CD4-positive, alpha-beta T cell treated with Interferon alpha-2 for 1 hour (primary cell): ENCODE data around the gene SLC23A2.
"Not testable (repeated sequence)": the region's sequence is repeated elsewhere in the genome, so short reads cannot be mapped to it uniquely, and the experiment has no call there.

Source experiments
- DNase-seq, 2 donors: peaks; one replicate each; pipeline ENCODE4 v3.0.0-alpha.2; 2020 to 2022

SLC23A2 gene

DNA sequence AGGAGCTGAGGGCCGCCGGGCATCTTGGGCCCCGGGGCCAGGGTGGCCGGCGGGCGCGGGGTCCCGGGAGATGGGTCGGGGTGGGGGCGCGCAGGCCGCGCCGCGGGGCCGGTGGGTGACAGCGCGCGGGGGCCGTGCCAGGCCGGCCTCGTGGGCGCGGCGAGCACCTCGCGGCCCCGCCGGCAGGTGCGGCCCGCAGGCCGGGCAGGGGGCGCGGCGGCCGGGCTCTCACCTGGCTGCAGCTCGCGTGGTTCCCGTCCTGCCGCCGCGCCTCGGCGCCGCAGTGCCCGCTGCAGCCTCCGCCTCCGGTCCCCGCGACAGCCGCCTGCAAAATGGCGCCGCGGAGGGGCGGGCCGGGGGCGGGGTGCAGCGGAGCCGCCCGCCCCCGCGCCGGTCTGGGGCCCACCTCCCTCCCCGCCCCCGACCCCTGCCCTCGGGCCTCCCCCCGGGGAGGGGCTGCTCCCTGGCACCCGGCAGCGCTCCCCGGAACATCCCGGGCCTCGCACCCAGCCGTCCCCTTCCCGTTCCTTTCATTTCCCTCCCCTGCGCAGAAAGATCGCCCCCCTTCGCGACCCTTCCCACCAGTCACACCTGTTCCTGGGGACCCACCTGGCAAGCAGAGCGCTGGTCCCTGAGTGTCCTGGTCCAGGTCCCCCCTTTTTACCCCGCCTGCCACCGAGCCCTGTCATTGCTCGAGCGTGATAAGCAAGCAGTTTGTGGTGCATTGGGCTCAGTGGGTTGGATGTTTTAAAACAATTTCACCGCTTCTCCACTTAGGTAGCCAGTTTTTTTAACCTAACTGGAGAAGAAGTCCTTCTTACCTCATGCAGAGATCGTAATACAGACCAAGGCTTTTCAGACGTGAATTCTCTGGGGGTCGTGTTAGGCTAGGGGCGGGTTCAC is at the start of gene SLC23A2:
Gene SLC23A2 (minus strand): TSS at position 337 of the 903 bp plus-strand sequence. CDS start 68,948 bp downstream, outside the sequence.
- DNase-seq = peak; percentile 45 to 68

DNA sequence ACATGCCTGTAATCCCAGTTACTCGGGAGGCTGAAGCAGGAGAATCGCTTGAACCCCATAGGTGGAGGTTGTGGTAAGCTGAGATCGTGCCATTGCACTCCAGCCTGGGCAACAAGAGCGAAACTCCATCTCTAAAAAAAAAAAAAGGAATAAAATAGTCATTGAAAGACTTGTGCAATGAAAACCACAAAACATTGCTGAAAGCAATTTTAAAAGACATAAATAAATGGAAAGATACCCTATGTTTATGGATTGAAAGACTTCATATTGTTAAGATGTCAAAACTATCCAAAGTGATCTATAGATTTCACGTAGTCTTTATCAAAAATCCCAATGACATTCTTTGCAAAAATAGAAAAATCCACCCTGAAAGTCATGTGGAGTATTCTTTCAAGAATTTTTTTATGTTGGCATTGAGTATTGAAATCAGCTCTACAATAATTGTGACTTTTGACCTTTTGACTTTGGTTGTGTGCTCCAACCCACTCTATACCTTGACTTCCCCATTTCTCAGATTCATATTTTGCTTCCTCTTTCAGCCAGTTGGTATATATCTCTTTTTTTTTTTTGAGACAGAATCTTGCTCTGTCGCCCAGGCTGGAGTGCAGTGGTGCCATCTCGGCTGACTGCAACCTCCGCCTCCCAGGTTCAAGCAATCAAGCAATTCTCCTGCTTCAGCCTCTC is 45.5 kb upstream of the SLC23A2 start:
- no peak for DNase-seq

DNA sequence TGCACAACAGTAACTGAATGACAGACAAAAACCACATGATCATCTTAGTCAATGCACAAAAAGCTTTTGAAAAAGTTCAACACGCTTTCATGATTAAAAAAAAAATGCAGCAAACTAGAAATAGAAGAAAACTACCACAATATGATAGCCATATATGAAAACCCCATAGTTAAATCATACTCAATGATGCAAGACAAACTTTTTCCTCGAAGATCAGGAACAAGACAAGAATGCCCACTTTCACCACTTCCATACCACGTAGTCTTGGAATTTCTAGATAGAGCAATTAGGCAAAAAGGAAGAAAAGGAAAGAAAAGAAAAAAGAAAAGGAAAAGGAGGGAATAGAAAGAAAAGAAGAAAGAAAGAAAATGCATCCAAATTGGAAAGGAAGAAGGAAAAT is 44.6 kb upstream of the SLC23A2 start:
- DNase-seq = no peak

DNA sequence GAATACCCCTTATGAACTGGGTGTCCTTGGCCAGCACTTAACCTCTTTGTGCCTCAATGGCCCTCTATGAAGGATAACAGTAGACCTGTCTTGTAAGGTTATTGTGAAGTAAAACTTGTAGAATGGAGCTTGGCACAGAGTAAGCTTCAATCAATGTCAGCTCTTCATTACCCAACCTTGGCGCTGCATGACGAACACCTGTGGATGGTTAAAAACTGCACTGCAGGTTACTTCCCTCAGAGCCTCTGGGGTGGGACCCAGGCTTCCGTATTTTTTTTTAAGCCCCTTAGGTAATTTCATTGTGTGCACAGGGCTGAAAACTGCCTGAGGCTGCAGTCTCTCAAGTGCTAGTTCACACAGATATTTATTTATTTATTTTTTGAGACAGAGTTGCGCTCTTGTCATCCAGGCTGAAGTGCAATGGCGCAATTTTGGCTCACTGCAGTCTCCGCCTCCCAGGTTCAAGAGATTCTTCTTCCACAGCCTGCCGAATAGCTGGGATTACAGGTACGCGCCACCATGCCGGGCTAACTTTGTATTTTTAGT is 42.8 kb upstream of the SLC23A2 start:
- no peak for DNase-seq

DNA sequence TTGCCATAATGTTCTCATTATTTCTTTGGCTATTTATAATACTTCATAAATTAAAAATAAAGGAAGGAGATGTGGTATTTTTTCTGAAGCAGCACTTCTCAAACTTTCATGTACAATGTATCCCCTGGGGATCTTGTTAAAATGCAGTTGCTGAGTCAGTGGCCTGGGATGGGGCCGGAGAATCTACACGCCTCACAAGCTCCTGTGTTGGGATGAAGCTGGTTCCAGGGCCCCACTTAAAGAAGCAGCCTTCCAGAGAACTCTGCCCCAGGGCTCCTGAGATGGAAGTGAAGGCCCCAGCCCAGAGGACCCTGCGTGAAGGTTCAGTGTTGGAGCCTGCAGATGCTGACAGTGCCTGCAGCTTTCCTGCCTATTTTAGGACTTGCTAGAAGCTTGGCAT is 40.1 kb upstream of the SLC23A2 start:
- DNase-seq = no peak

DNA sequence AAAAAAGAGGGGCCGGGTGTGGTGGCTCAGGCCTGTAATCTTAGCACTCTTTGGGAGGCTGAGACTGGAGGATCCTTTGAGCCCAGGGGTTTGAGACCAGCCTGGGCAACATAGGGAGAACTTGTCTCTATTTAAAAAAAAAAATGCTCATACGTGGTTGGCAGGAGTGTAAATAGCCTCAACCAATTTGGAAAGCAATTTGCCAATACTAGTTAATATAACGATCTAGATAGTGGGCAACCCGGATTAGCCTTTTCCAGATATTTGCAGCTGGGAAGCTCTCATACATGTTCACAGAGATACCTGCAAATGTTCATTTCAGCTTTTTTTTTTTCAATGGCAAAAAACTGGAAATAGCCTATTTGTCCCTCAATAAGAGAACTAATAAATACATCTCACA is 39.0 kb upstream of the SLC23A2 start:
- DNase-seq = no peak

DNA sequence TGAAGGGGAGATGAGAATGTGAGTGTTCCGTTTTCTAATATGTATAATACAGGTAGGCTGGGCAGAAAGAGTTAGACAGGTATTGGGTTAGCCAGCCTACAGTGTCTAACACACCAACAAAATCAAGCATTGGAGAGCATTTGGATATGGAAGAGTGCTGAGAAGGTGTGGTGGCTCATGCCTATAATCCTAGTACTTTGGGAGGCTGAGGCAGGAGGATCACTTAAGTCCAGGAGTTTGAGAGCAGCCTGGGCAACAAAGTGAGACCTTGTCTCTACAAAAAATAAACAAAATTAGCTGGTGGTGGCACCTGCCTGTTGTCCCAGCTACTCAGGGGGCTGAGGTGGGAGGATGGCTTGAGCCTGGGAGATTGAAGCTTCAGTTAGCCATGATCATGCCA is 38.6 kb upstream of the SLC23A2 start:
- no peak for DNase-seq

DNA sequence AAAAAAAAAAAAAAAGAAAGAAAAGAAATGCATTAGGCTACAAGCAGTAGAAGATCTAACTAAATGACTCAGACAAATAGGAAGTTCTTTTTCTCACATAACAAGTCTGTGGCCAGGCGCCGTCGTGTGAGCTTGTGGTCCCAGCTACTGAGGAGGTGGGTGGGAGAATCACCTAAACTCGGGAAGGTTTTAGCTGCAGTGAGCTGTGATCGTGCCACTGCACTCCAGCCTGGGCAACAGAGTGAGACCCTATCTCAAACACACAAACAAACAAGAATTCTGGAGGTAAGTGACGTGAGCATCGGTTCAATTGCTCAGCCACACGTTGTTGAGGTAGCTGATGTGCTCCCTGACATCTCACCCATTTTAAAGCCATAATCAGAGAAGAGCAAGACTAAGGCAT is 37.9 kb upstream of the SLC23A2 start:
- DNase-seq = peak; percentile 29 to 48

DNA sequence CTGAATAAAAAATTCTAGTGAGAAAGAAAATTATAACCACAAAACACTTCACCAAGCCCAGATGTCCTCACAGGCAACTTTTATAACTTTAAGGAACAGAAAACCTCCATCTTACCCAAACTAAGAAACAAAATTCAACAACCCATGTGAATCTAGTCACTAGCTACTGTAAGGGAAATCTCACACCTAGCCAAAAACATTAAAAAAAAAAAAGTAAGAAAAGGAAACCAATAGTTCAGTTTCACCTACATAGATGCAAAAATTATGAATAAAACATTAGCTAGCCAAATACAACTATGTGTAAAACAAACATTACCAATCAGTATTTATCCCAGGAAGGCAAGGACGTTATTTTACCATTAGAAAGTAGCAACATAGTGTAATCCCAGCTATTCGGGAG is 35.5 kb upstream of the SLC23A2 start:
- no peak for DNase-seq

DNA sequence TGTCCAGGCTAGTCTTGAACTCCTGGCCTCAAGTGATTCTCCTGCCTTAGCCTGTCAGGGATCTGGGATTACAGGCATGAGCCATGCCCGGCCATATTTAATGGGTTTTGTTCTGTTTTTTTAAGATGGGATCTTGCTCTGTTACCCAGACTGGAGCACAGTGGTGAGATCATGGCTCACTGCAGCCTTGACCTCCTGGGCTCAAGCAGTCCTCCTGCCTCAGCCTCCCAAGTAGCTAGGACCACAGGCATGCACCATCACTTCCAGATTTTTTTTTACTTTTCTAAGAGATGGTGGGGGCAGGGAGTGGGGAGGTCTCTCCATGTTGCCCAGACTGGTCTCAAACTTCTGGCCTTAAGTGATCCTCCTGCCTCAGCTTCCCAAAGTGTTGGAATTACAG is 34.2 kb upstream of the SLC23A2 start:
- not testable (repeated sequence) for DNase-seq

DNA sequence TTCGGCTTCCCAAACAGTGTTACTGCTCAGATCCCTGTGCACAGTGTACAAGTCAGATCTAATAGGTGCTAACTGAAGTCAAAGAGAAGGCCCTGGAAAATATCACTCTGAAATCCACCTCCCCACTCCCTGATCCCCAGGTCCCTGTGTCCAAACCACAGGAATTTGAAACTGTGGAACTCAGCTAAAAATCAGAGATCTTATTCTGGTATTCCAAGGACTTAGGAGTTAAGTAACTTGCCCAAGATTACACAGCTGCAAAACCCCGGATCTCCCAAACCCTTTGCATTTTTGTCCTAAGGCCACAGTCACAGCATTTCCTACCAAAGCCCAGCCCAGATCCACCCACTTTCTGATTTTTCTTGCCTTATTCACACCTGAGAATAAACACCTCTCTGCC is 32.3 kb upstream of the SLC23A2 start:
- no peak for DNase-seq

DNA sequence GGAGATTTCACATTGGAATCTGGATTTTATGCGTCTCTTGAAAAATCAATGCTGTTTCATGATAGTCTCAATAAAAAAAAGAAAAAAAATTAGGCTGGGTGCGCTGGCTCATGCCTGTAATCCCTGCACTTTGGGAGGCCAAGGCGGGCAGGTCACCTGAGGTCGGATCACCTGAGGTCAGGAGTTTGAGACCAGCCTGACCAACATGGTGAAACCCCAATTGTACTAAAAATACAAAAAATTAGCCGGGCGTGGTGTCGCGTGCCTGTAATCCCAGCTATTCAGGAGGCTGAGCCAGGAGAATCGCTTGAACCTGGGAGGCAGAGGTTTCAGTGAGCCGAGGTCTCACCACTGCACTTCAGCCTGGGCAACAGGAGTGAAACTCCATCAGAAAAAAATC is 30.4 kb upstream of the SLC23A2 start:
- not testable (repeated sequence) for DNase-seq

DNA sequence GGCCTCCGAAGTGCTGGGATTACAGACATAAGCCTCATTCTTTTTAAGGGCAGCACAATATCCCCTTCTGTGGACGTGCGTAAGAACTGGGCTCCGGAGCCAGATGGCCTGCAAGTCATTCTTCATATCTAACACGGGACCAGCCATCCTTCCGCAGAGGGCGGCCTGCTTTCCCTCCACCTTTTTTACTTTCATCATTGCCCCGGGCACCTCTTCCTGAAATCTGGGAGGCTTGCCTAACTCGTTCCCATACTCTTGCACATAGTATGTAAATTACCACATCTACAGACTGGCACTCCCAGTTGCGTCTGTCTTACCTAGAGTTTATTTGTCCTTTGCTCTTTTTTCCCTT is 29.9 kb upstream of the SLC23A2 start:
- DNase-seq = no peak

DNA sequence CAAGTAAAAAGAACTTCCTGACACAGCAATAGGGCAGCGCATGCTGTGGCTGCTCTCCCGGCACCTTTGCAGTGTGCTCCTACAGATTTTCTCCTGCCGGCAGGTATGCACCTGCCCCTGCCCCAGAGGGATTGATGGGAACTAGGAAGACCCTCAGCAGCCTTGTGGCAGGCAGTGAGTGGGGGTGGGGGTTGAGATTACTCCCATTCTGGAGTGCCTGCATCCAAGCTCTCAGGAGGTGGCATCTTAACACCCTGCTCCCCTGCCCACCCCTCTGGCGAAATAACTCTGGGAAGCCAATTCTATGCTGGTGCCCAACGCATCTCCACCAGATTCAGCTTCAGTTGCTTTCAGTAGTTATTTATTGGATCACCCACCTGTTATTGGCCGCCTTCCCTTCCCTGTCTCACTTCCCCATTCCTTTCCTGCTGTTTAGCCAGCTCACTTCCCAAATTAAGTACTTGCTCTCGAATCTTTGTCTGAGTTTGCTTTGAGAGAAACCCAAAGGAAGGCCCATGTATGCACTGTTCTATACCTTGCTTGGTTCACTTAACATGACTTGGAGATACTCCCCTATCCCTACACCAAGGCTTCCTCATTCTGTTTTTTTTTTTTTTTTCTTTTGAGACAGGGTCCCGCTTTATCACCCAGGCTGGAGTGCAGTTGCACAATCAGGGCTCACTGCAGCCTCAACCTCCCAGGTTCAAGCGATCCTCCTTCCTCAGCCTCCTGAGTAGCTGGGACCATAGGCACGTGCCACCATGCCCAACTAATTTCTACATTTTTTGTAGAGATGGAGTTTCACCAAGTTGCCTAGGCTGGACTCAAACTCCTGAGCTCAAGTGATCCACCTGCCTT is 29.3 kb upstream of the SLC23A2 start:
- DNase-seq = no peak

DNA sequence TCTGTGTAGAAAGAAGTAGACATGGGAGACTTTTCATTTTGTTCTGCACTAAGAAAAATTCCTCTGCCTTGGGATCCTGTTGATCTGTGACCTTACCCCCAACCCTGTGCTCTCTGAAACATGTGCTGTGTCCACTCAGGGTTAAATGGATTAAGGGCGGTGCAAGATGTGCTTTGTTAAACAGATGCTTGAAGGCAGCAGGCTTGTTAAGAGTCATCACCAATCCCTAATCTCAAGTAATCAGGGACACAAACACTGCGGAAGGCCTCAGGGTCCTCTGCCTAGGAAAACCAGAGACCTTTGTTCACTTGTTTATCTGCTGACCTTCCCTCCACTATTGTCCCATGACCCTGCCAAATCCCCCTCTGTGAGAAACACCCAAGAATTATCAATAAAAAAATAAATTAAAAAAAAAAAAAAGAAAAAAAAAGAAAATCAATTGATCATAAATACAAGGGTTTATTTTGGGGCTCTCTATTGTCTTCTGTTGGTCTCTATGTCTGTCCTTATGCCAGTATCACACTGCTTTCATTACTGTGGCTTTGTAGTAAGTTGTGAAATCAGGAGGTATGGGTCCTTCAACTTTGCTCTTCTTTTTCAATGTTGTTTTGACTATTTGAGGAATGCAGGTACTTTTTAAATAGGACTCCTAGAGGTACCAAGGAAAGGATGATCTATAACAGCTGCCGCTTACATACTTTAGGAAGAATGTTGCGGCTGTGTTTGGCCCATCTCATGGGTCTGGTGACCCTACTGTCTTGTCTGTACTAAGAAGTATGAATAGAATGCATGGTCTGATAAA is 27.1 kb upstream of the SLC23A2 start:
- not testable (repeated sequence) for DNase-seq

DNA sequence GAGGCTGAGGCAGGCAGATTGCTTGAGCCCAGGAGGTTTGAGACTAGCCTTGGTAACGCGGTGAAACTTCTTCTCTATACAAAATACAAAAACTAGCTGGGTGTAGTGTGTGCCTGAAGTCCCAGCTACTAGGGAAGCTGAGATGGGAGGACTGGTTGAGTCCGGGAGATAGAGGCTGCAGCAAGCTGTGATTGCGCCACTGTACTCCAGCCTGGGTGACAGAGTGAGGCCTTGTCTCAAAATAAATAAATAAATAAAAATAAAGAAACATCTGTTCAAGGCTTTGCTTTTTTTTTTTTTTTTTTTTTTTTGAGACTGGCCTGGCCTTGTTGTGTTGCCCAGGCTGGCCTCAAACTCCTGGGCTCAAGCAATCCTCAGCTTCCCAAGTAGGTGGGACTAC is 23.7 kb upstream of the SLC23A2 start:
- no peak for DNase-seq

DNA sequence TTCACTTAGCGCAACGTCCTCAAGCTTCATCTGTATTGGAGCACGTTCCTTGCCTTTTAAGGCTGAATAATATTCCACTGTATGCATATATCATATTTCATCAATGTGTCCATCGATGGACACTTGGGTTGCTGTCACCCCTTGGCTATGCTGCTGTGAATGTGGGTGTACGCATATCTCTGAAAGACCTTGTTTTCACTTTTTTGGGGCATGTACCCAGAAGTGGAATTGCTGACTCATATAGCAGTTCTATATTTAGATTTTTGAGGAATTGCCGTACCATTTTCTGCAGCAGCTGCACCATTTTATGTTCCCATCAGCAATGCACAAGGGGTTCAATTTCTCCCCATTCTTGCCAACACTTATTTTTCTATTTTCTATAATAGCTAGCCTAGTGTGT is 22.8 kb upstream of the SLC23A2 start:
- no peak for DNase-seq

DNA sequence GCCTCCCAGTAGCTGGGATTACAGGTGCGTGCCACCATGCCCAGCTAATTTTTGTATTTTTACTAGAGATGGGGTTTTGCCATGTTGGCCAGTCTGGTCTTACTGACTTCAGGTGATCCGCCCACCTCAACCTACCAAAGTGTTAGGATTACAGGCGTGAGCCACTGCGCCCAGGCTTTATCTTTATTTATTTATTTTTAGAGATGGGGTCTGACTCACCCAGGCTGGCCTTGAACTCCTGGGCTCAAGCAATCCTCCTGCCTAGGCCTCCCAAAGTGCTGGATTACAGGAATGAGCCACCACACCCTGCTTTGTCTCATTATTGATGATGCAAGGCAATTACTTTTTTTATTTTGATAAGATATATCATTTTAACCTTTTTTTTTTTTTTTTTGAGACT is 21.9 kb upstream of the SLC23A2 start:
- DNase-seq = not testable (repeated sequence)

DNA sequence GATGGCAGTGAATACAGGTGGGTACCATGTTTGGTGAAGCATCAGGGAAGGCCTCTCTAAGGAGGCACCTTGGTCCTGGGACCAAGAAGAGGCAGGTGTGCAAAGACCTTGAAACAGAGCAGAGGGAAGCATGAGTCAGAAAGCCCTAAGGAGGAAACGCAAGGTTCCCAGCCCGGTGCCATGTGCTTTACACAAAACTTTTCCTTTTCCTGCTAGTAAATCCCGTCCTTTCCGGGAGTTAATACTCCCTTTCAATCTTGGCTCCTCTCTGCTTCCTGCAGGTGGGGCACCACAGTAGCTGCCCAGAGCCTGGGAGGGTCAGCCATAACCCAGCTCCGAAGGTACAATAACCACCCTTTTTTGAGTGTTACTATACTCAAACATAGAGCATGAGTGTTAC is 19.4 kb upstream of the SLC23A2 start:
- DNase-seq = no peak

DNA sequence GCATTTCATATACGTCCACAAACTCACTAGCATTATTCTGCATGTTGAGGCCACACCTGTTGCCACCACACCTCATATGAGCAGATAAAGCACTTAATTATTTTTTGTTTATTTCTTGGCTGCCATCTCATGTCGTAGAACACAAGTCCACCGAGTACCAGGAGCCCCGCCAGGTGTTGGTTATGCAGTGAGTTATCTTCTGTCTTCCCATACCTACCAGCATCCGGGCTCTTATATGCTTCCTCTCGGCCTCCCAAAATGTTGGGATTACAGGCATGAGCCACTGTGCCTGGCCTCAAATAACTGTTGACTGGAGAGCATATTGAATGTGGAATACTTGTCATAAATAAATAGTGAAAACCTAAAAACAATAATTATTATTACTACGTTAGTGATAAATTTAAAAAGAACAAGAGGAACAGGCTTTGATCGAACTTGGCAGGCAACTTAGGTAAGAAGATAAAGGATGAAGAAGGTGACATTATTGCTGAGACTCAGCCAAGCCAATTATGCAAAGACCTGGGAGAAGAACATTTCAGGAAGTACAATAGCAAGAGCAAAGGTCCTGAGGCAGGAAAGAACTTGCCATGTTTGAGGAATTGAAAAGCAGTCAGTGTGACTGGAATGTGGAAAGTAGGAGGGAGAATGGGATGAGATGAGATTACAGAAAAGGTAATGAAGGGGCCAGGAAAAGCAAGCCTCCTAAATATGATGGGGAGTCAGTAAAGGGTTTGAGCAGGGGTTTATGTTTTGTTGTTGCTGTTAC is 12.6 kb upstream of the SLC23A2 start:
- no peak for DNase-seq

DNA sequence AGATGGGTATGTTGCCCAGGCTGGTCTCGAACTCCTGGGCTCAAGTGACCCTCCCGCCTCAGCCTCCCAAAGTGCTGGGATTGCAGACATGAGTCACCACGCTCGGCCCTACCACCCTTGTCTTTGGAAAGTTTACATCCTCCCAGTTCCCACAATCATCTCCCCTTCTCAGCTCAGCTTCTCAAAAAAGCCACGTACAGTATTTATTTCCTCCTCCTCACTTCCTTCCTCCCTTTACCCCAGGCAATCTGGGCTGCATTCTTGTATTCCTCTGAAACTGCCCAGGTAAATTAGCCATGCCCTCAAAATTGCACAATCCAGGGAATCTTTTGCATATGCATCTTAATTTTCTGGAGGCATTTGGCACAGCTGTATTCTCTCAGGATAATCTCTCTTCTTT is 7.4 kb upstream of the SLC23A2 start:
- no peak for DNase-seq
